Stomach (tissue), 4 donors: ENCODE measurements around the gene UHRF2.

Experiments
- CTCF ChIP-seq, 7 experiments: fragments of 450-650 bp in 4 of 7; fragments of 200-600 bp in 3 of 7; sonication (generic) in 3 of 7; IDR thresholded peaks; one replicate each; pipeline ENCODE4 v1.5.1; 2016 to 2019; ENCODE audit warnings: antibody characterized with exemption in 7 of 7, control low read depth in 2 of 7, mild to moderate bottlenecking in 1 of 7
- EP300 ChIP-seq: sonication (generic); formaldehyde crosslinking; IDR thresholded peaks from one replicate; pipeline ENCODE4 v1.6.1; 2017; ENCODE audit warnings: antibody characterized with exemption
- POLR2A ChIP-seq, 4 donors: fragments of 450-650 bp; IDR thresholded peaks; one replicate each; pipeline ENCODE4 v1.6.1; 2016; ENCODE audit warnings: antibody characterized with exemption in 4 of 4, control low read depth in 2 of 4, mild to moderate bottlenecking in 1 of 4, moderate library complexity in 1 of 4
- POLR2AphosphoS5 ChIP-seq, 3 donors: sonication (generic); formaldehyde crosslinking; IDR thresholded peaks; one replicate each; pipeline ENCODE4 v1.6.1; 2016; ENCODE audit warnings: antibody characterized with exemption in 3 of 3

GRCh38 chr9:6467006-6467625 is 54.1 kb downstream of the UHRF2 start:
- TF ChIP-seq CTCF (IDR thresholded peaks at IDR 0.05) (no peak), POLR2AphosphoS5 (IDR thresholded peaks at IDR 0.05) (no peak), EP300 (no peak), POLR2A (IDR thresholded peaks at IDR 0.05) (no peak)
